ENCODE data around the gene INPP5D.

DNA sequence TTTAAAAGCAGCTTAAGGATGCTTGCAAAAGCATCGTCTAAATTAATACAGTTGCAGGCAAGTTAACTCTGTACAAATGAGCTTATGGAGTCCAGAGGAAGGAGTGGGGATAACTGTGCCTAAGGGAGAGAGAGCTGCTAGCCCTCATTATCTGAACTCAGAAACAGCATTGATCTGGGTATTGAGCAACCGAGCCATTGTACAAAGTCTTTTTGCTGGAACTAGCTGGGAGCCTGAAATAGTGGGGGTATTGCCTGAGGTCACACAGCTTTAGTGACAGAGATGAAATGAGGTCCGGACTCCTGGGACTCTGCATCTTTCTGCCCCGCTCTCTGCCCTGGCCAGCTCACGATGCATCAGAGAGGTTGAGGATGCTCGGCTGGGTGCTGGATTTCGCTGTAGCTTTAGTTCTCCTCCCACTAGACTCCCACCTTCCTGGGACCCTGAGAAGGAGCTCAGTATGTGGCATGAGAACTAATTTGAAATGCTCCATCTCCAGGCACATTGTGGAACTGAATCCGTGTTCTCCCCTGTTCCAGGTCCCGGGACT lies 123.8 kb downstream of the INPP5D start:
- TF ChIP-seq CTCF (conservative IDR thresholded peaks at IDR 0.05 in 1 of 2, IDR thresholded peaks at IDR 0.05 in 1 of 2; ENCODE audit: low read depth in 1 of 2, low read length in 2 of 2) = no peak
- no peak for TF ChIP-seq EZH2 (IDR thresholded peaks at IDR 0.05; ENCODE audit: low read length, missing control alignments)

Measured in fibroblast of lung (primary cell).